ENCODE measurements around the gene CRAT. TPM values are rescaled to one million over a fixed set of nuclear protein-coding genes. Genes with fewer than 3 reads are reported as not detected.

CRAT gene
- polyA plus RNA-seq, 1 donor (not counting 4 experiments of a cell fraction or from before 2014, with no cell fraction given), result 6.5 TPM

- Histone ChIP-seq H3K4me3 (ENCODE audit: control insufficient read depth in 2 of 3, extremely low read depth in 1 of 3, insufficient read depth in 2 of 3, low read depth in 1 of 3, low read length in 3 of 3) (no peak overlapping the region), H3K4me1 (ENCODE audit: control insufficient read depth, extremely low read depth, insufficient read depth, low read length) (peaks cover 10% of the 10 kb centered on the region), H3K79me2 (ENCODE audit: control insufficient read depth, insufficient read depth, low read length) (no peaks in the 10 kb centered on the region), H3K9ac (ENCODE audit: control insufficient read depth, extremely low read depth, insufficient read depth, low read length) (no peak overlapping the region), H3K9me3 (ENCODE audit: control insufficient read depth, low read depth, low read length) (no peaks in the 10 kb centered on the region), H2AFZ (ENCODE audit: control insufficient read depth, low read length) (no peak overlapping the region), H3K4me2 (ENCODE audit: control insufficient read depth, extremely low read depth, insufficient read depth, low read depth, low read length) (no peak overlapping the region), H3K27ac (ENCODE audit: control insufficient read depth, insufficient read depth, low read length) (no peak overlapping the region), H3K27me3 (ENCODE audit: control insufficient read depth, extremely low read depth, insufficient read depth, low read length) (no peaks in the 10 kb centered on the region), H3K9me1 (ENCODE audit: control insufficient read depth, extremely low read depth, insufficient read depth, low read length) (no peaks in the 10 kb centered on the region), H3K36me3 (ENCODE audit: control insufficient read depth in 2 of 2, extremely low read depth in 1 of 2, insufficient read depth in 2 of 2, low read length in 2 of 2) (no peaks in the 10 kb centered on the region), H4K20me1 (ENCODE audit: control insufficient read depth, extremely low read depth, insufficient read depth, low read length) (no peaks in the 10 kb centered on the region)
- dilution Hi-C loops (cut with MboI; ENCODE audit: extremely low pct_ligation_motif_present, low sequenced_read_pairs), result no loop called here
- TF ChIP-seq CTCF (optimal IDR thresholded peaks at IDR 0.05 in 1 of 3, IDR thresholded peaks at IDR 0.05 in 1 of 3, conservative IDR thresholded peaks at IDR 0.05 in 1 of 3; ENCODE audit: extremely low read depth in 1 of 3, insufficient read depth in 2 of 3, low read length in 3 of 3) (no peak), EZH2 (IDR thresholded peaks at IDR 0.05; ENCODE audit: low read length) (no peak)
- DNase-seq (ENCODE audit: low read depth, low spot score) (no peak), FAIRE-seq (no peak)
Observed at GRCh38 chr9:129102095-129102525, 8.5 kb downstream of the CRAT start.

GRCh38 chr9:129101279-129101678 is 9.3 kb downstream of the CRAT start:
- Histone ChIP-seq H3K27ac (ENCODE audit: control insufficient read depth, insufficient read depth, low read length) (no peak overlapping the region), H2AFZ (ENCODE audit: control insufficient read depth, low read length) (no peak overlapping the region), H3K9ac (ENCODE audit: control insufficient read depth, extremely low read depth, insufficient read depth, low read length) (no peak overlapping the region), H3K36me3 (ENCODE audit: control insufficient read depth in 2 of 2, extremely low read depth in 1 of 2, insufficient read depth in 2 of 2, low read length in 2 of 2) (peaks cover 0 to 1% of the 10 kb centered on the region in 2 experiments), H3K4me1 (ENCODE audit: control insufficient read depth, extremely low read depth, insufficient read depth, low read length) (peaks cover 10% of the 10 kb centered on the region), H3K79me2 (ENCODE audit: control insufficient read depth, insufficient read depth, low read length) (no peaks in the 10 kb centered on the region), H3K4me3 (ENCODE audit: control insufficient read depth in 2 of 3, extremely low read depth in 1 of 3, insufficient read depth in 2 of 3, low read depth in 1 of 3, low read length in 3 of 3) (no peak overlapping the region), H3K9me3 (ENCODE audit: control insufficient read depth, low read depth, low read length) (no peaks in the 10 kb centered on the region), H3K4me2 (ENCODE audit: control insufficient read depth, extremely low read depth, insufficient read depth, low read depth, low read length) (no peak overlapping the region), H3K9me1 (ENCODE audit: control insufficient read depth, extremely low read depth, insufficient read depth, low read length) (no peaks in the 10 kb centered on the region), H4K20me1 (ENCODE audit: control insufficient read depth, extremely low read depth, insufficient read depth, low read length) (no peaks in the 10 kb centered on the region), H3K27me3 (ENCODE audit: control insufficient read depth, extremely low read depth, insufficient read depth, low read length) (no peaks in the 10 kb centered on the region)
- no peak for FAIRE-seq
- dilution Hi-C loops (cut with MboI; ENCODE audit: extremely low pct_ligation_motif_present, low sequenced_read_pairs), result no loop called here
- no peak for TF ChIP-seq CTCF (optimal IDR thresholded peaks at IDR 0.05 in 1 of 3, IDR thresholded peaks at IDR 0.05 in 1 of 3, conservative IDR thresholded peaks at IDR 0.05 in 1 of 3; ENCODE audit: extremely low read depth in 1 of 3, insufficient read depth in 2 of 3, low read length in 3 of 3)
- TF ChIP-seq EZH2 (IDR thresholded peaks at IDR 0.05; ENCODE audit: low read length), result no peak
- DNase-seq (ENCODE audit: low read depth, low spot score), result no peak

Data from keratinocyte (primary cell).